HG02610 (cell line): Measurements from ENCODE around the gene CCSER1.

ENCODE experiments used
- ATAC-seq: cut with Tn5 transposase; IDR thresholded peaks from one replicate; pipeline ENCODE4 v1.9.1; 2021; ENCODE audit warnings: mild to moderate bottlenecking, moderate library complexity; ENCODE audit not compliant: unreplicated experiment

CCSER1 gene

DNA sequence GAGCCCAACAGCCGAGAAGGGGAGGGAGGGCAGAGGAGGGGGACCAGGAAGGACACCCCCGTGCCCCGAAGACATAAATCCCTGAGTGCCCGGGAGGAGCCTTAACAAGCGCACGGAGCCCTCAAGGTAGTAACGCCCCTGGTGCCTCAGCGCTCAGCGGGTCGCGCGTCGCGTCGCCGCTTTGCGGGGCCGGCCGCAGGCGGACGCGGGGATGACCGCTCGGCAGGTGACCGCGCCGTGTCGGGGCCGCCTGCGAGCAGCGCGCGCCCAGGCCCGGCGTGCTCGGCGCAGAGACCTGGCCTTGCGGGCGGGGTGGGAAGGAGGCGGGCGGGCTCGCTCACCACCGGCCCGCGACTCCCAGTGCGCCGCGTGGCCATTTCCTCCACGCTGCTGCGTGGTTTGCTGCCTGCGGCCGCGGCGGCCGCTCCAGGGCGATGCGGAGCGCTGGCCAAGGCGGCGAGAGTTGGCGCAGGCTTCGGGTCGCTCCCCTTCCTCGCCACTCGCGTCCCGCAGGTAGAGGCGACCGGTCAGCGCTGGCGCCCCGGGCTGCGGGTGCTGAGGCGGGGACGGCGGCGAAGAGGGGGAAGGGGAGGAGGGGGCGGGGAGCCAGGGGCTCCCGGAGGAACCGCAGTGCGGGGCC lies 632 bp downstream of the CCSER1 start:
- peak; percentile 16 for ATAC-seq

DNA sequence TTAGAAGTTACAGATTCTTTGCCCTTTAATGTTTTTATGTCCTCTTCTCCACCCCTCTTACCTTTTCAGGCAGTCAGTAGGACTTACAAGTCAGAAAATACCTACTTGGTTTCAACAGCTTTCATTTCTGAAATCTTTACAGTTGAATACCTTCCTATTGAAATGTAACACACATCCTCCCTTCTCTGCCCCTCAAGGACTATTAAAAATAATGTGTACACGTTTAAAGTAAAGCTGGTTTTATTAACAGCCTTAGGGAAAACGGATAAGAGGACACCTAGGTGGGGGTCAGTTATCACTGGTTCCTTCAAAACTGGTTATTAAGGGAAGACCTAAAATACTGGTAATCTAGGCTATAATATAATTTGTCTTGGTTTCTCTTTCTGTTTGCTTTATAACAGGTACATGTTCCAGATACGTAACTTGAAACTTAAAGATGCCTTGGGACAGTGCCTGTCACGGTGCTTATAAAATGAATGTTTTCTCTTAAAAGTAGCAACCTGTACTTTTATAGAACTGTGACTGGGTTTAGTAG lies 1.8 kb downstream of the CCSER1 start:
- peak; percentile 26 for ATAC-seq

DNA sequence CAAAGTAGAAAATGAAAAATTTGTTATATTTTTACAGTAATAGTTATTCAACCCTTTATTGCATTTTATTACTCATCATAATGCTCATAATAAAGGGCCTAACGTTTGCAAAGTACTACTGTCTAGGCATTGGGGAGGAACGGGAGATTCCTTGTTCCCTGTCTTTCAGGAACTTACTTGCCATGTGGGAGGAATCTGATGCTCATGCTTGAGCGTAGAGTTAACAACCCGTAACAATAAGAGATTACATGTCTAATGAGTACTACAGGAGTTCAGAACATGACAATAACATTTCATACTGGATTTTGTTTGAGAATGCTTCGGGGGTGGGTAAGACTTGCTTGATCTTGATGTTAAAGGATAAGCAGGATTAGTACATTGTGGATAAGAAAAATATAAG lies 2.9 kb downstream of the CCSER1 start:
- no peak for ATAC-seq

DNA sequence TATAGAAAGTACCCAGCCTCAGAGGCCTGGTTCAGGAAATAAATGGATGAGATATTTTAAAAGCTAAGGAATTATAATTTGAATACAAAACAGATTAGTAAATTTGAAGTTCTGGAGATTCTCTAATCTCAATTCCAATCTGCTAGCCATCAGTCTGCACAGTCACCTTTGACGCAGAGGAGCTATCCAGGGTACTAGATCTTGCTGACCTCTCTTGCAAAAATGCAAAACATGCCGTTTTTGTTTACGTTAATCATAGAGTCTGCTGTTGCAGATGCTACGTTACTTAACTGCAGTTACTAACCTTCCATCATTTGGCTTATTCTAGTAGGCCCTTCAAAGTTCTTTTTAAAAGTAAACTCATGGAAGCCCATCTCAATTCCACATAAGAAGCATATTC lies 10.4 kb downstream of the CCSER1 start:
- no peak for ATAC-seq

DNA sequence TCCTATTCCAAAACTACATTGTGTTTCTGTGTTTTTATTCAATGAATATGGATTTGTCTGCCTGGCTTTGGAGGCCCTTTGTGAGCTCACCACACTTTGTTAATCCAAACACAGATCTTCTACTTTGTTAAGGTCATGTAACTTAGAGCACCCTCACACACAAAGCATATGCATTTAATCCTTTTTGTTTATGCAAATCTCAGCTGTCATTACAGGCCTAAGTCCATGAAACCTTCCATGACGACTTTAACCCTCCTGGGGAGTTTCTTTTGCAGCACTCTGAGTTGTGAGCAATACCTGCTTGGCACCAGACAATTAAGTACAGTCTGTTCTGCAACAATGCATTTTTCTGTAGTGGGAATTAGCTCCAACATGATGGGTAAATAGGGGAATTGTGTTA lies 14.9 kb downstream of the CCSER1 start:
- ATAC-seq, result no peak

DNA sequence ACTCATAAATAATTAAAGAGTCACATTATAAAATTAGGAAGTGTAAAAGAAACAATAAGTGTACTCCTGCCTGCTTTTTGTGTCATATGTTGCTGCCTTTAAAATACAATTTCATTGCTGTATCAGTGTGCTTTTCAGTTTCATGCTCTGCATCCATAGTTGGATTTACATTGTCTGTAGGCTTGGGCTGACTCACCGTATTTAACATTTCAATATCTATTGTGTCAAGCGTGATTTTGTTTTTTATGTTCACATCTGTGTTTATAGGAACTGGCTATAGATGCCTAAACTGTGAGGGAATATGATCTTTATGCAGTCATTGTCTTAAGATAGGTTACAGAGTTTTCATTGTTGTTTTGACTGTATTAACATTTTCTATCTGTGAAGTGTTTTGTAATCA lies 18.1 kb downstream of the CCSER1 start:
- no peak for ATAC-seq

DNA sequence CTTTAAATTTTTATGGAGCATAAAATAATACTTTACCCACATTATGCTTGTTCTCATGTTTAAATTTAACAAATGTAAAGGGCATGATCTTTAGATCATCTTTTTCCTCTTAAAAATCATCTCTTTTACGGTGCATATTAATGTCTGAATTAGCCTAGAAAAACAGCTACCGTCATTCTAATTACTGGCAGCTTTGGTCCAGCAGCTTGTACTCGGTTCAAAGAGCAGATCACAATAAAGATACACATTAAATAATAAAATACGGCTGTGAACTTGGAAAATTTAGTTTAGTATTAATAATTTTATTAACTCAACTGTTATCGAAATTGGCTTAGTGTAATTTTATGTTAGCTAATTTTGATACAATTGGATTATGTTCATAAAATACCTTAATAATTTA lies 19.1 kb downstream of the CCSER1 start:
- ATAC-seq, result no peak

DNA sequence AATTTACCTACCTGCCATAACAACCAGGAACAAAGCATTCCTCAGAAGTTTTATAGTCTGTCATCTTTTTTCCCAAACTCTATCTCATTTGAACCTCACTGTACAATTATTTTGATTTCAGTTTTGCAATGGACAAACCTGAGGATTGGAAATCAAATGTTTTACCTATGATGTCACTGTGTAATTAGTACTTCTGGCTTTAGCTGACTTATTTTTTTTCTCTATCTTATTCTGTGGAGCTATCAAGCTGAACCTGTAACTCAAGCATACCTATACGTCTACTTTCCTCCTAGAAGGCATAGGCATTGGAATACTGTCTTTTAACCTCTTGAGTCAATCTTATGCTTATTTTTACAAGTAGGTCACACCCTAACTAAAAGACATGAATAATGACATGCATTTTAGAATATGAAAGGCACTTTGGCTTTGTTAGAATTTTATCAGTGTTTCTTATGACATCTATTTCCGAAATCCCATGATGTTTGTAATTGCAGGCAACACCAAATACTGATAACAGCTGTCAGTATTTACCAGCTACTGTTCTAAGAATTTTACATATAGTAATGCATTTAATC lies 21.5 kb downstream of the CCSER1 start:
- no peak for ATAC-seq

DNA sequence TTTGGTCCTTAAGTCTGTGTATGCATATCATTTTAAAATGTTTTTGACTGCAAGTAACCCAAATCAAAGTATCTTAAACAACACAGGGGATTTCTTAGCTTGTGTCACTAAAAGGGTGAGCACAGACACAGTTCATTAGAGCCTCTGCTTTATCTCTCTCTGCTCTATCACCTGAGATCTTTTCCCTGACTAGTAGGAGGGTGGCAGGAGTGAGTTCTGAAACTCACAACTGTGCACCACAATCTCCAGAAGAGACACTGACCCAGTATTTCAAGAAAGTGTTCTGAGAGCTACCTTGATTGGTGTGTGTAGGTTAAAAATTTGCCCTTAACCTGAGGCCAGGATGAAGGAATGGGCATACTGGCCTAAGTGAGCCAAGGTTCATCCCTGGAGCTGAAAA lies 24.8 kb downstream of the CCSER1 start:
- peak; percentile 55 for ATAC-seq

DNA sequence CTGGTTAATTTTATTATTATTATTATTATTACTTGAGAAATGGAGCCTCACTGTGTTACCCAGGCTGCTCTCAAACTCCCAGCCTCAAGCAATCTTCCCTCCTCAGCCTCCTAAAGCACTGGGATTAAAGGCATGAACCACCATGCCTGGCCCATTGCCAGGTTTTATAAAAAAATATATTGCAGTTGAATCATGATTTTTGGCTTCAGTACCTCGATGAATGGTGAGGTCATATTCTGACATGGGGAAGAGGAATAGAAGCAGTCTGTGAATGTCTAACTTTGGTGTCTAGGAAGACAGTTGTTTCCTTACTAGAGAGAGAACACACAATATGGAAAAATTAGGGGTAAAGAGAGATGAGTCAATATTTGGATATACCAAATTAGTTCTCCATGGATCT lies 32.0 kb downstream of the CCSER1 start:
- ATAC-seq, result no peak

DNA sequence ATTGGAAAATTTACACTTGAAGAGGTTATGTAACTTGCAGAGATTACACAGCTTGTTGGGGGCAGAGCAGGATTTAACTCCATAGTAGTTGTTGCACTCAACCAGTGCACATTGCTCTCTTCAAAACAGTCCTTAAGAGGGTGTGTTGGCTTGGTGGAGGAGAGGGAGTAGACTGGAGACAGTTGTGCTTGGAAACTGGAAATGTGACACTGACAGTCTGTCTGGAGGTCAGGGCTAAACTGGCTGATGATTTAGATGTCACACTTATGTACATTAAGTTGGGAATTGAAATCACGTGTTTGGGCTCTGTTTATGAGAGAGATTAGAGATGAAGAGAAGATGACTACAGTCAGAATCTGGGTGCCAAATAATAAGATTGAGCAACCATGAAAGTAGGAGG lies 32.9 kb downstream of the CCSER1 start:
- ATAC-seq, result no peak

DNA sequence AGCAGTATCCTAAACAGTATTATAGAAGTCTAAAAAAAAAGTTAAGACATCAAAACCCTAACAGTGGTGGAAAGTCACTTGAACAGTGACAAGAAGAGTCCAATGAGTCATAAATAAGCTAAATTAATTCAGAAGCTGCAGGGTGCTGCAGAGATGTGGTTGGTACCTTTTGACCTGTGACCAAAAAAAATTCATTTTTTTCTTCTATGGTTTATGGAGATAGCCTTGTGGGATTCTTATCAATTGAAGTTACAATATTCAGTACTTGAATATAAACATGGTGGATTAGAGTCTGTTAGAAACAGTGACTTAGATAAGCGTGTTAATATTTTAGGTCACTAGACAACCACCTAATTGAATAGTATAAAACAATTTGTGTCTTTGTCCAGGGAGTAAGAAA lies 35.4 kb downstream of the CCSER1 start:
- ATAC-seq, result peak; percentile 32

DNA sequence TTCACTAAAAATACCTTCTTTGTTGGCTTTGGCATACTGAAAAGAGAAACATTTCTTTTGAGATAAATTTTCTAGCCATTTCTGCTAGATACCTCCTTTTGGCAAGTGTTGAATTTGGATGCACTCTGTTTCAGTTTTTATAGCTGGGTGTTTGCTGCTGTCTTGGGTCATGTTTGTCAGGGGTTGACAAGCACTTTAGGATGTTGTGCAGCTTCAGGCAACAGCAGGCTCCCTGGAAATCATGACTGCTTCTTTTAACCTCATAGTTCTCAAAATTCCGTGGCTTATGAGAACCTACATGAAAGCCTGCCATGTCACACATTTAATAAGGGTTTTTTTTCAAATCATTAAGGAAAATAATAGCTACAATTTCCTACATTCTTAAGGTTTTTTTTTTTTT lies 36.7 kb downstream of the CCSER1 start:
- ATAC-seq, result no peak

DNA sequence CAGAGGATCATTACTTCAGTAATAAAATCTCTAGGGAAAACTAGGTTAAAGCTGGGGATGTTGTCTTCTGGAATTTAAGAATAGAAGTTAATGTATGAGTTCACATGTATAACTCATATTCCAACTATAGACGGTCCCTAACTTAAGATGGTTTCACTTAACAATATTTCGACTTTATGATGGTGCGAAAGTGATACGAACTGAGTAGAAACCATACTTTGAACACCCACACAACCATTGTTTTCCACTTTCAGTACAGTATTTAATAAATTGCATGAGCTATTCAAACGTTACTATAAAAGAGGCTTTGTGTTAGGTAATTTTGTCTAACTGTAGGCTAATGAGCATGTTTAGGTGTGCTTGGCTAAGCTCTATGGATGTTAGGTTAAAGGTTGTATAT lies 38.7 kb downstream of the CCSER1 start:
- ATAC-seq, result peak; percentile 96

DNA sequence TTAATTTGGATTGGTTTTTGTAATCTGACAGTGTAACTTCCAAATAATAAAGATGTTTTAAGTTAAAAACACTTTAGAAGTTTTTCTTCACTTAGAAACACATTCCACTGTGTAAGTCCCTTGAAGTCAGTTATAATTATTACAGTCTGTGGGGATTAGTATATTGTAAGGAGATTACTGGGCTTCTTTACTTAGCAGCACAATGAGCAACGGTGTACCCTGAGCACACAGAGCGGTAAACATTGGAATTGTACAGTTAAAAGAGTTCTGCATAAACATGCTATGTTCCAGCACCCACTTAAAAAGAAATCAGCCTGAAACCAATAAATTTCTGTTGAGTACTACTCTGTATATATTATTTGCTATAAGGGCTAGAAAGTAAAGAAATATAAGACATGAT lies 44.3 kb downstream of the CCSER1 start:
- ATAC-seq, result no peak

DNA sequence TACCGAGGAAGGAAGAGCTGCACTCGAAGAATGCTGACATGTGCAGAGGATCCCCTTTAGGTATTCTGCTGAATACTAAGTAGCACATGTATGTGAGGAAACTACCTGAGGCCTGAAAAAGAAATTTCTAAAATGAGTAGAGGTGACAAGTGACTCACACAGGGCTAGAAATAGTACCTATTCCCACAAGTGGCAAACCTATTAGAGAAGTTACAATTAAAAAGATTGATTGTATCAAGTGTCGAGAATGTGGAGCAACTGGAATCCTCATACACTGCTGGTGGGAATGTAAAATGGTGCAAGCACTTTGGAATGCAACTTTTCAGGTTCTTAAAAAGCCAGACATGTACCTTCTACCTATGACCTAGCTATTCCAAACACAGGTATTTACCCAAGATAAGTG lies 47.4 kb downstream of the CCSER1 start:
- ATAC-seq, result peak; percentile 90

DNA sequence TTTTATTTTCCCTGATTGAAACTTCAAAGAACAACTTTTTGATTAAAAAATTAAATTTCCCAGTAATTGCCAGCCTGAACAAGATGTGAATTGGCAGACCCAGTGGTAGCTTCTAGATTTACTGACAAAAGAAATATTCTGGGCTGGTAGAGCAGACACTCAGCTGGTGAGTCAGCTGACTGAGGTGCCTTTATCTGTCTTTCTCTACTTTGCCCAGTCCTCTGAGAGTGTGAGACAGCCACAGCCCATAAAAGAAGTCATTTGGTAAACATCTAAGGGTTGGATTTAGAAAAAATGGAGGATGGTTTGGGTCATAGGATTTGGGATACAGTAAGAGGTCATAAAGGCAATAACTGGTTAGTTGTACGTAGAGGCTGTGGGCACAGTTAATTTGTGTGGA lies 54.5 kb downstream of the CCSER1 start:
- ATAC-seq, result no peak

DNA sequence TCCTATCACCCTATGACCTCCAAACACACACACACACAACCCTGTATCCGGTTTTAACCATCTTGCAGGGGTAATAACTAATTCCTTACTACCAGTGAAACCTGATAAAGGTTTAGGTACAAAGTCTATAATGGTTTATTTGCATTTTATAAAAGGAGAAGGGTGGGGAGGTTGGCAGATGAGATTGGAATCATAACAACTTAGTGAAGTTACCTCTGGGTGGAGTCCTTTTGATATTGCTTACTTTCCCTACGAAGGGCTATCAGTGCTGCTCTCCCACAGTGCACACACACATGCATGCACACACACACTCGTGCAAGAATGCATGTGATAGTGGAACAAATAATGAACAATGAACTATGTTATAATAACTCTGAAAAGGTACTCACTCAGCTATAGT lies 56.1 kb downstream of the CCSER1 start:
- ATAC-seq, result no peak

DNA sequence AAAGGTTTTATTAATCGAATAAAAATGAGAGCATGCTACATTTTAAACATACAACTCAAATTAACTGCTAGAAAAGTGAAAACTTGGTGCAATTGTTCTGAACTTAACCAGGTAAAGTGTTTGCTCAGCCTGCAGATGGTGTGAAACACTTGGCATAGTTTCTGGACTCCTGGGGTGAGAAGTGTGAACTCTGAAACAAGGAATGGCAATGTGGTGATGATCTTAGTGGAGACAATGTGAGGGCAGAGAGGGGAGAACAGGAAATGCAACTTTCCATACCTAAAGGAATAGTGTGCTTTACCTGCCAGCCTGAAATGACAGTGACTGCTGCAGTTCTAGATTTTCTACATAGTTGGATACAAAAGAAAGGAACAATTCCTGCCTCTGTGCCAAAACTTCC lies 57.4 kb downstream of the CCSER1 start:
- ATAC-seq, result no peak

DNA sequence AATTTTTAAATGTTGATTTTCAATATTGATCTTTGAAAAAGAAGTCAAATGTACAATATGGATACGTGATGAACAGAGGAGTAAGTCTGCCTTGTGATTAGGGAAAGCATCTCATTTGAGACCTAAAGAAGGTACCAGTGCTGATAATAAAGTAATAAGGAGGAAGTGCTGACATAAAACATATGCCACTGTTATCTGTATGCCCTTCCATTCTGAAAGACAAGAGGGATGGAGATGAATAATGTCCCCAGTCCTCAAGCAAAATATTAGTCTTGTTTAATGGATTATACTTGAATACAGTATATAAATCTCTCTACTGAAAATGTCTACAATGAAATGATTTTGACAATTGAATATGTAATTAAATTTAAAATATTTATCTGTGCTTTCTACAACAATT lies 58.2 kb downstream of the CCSER1 start:
- no peak for ATAC-seq

DNA sequence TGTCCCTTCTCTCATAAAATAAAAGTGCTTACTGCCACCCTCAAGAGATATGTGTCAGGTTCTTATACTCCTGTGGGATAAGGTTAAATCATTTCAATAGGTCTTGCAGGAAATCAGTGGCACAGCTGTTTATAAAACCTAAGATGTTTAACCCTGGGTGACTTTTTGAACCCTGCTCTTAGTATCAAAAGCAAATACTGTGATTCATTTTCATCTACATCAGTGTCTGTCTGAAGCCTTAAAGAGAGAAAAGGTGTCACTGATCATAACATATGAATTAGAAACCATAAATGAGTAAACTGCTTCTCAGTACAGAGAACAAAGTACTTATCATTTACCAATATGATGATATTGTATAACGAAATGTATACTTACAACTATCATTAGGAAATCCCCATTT lies 59.0 kb downstream of the CCSER1 start:
- peak; percentile 37 for ATAC-seq

DNA sequence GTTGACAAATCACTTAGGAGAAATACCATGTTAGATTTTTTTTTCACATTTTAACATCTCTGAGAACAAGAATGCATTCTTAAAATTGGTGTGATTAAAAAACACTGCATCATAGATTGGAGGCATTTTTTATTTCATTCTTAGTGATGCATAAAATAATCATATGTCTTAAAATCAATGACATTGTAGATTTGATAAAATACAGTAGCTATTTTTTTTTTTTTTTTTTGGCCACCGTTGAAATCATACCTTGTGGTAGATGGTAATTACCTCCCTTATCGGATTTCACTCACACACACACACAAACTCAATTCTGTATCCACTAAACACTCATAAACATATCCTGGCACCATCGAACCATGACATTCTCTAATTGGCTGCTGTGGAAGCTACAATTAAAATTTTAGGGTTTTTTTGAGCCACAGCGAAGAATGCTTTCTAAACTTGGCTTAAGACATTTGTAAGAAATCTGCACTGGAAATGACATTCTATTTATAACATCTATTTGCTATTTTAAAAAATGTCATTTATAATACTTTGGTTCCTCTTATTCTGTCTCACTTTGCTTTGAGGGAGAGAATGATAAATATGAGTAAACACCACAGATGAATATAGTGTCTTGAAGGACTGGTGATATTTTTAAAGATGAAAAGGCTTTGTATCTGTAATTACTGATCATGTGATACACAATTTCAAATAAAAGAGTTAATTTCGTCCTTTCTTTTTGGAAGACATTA lies 60.1 kb downstream of the CCSER1 start:
- ATAC-seq, result peak; percentile 81
